HCT116 (cell line): Measurements from ENCODE around the gene APAF1. TPM values are rescaled to one million over a fixed set of nuclear protein-coding genes. Genes with fewer than 3 reads are reported as not detected.

Experiments
- ATAC-seq: fragments of 200-7000 bp; cut with Tn5 transposase; 2 replicates; pipeline ENCODE4 v1.9.1; 2020; ENCODE audit warnings: mild to moderate bottlenecking, moderate library complexity
- BruUV-seq: library from RNA; stranded (reverse); fragments of 400-500 nt; replicated peaks from 2 replicates; lab custom pipeline; 2021; lab: Mats Ljungman, UMichigan
- CTCF ChIA-PET: fragments of 300-600 bp; sonication (Branson Sonifier 250); formaldehyde crosslinking; loops from one replicate; lab custom pipeline; 2021; ENCODE audit warnings: antibody characterized with exemption; lab: Charles Lee
- POLR2A ChIA-PET: fragments of 300-600, 350-600 bp; sonication (Branson Sonifier 250); formaldehyde crosslinking; loops from one replicate; lab custom pipeline; 2021; ENCODE audit warnings: antibody characterized with exemption; lab: Charles Lee
- RAD21 ChIA-PET, 2 experiments: fragments of 300-600 bp; sonication (Branson Sonifier 250); formaldehyde crosslinking; loops; one replicate each; lab custom pipeline; 2023; ENCODE audit warnings: low total read pairs in 2 of 2; ENCODE audit not compliant: uncharacterized antibody in 2 of 2, unreplicated experiment in 2 of 2, low non-redundant PET in 1 of 2; lab: Charles Lee
- DNase-seq: peaks from one replicate; pipeline ENCODE4 v3.0.0-alpha.2; 2010; ENCODE audit warnings: low read depth, low spot score
- H2AFZ ChIP-seq: fragments of 200-600 bp; shearing (Covaris generic), sonication (generic); 2 replicates; pipeline ENCODE4 v1.6.1; 2017; ENCODE audit warnings: low read depth, mixed run types, mixed read lengths, antibody characterized with exemption, low read length; ENCODE audit not compliant: poor library complexity, severe bottlenecking
- H3K27ac ChIP-seq: 2 replicates; pipeline ENCODE4 v1.5.1; 2012; ENCODE audit warnings: low read depth, low read length
- H3K27me3 ChIP-seq: fragments of 200-600 bp; sonication (generic); 2 replicates; pipeline ENCODE4 v1.6.1; 2016; ENCODE audit warnings: mixed run types, low read length, mixed read lengths; ENCODE audit not compliant: insufficient read depth
- H3K36me3 ChIP-seq, 2 experiments: fragments of 200-500 bp in 1 of 2; fragments of 200-600 bp in 1 of 2; sonication (Bioruptor generic) in 1 of 2; sonication (generic) in 1 of 2; 2 replicates each; pipeline versions ENCODE4 v1.5.1 to v1.6.1; 2014 to 2016; ENCODE audit warnings: low read length in 2 of 2, inconsistent platforms in 1 of 2, mixed read lengths in 1 of 2, mixed run types in 1 of 2; ENCODE audit not compliant: insufficient read depth in 2 of 2, control insufficient read depth in 1 of 2
- H3K4me1 ChIP-seq, 2 experiments: fragments of 200-600 bp in 1 of 2; sonication (generic) in 1 of 2; 2 replicates each; pipeline versions ENCODE4 v1.5.1 to v1.6.1; 2012 to 2017; ENCODE audit warnings: low read length in 2 of 2, inconsistent platforms in 1 of 2, mild to moderate bottlenecking in 1 of 2, mixed read lengths in 1 of 2, mixed run types in 1 of 2, moderate library complexity in 1 of 2; ENCODE audit not compliant: insufficient read depth in 2 of 2, control insufficient read depth in 1 of 2
- H3K4me2 ChIP-seq: fragments of 200-600 bp; sonication (generic); 2 replicates; pipeline ENCODE4 v1.6.1; 2017; ENCODE audit warnings: mixed run types, low read length, mixed read lengths
- H3K4me3 ChIP-seq, 2 experiments: fragments of 200-600 bp in 1 of 2; sonication (generic) in 1 of 2; replicated peaks in 1 of 2; 2 replicates each; pipeline ENCODE4 v1.5.1; 2011 to 2016; ENCODE audit warnings: low read length in 2 of 2, control low read depth in 1 of 2, low read depth in 1 of 2, mild to moderate bottlenecking in 1 of 2, mixed read lengths in 1 of 2, mixed run types in 1 of 2
- H3K79me2 ChIP-seq: fragments of 200-600 bp; sonication (generic); 2 replicates; pipeline ENCODE4 v1.6.1; 2017; ENCODE audit warnings: mild to moderate bottlenecking, mixed run types, low read length, moderate library complexity, mixed read lengths; ENCODE audit not compliant: insufficient read depth
- H3K9ac ChIP-seq: fragments of 200-600 bp; sonication (generic); 2 replicates; pipeline ENCODE4 v1.6.1; 2016; ENCODE audit warnings: low read length, mixed read lengths
- H3K9me2 ChIP-seq: fragments of 200-600 bp; sonication (generic), shearing (Covaris generic); 2 replicates; pipeline ENCODE4 v1.6.1; 2017; ENCODE audit warnings: mixed run types, mild to moderate bottlenecking, moderate library complexity; ENCODE audit not compliant: insufficient read depth
- H3K9me3 ChIP-seq, 2 experiments: fragments of 200-500 bp in 1 of 2; fragments of 200-600 bp in 1 of 2; sonication (Bioruptor generic) in 1 of 2; sonication (generic) in 1 of 2; 2 replicates each; pipeline ENCODE4 v1.6.1; 2014 to 2017; ENCODE audit warnings: low read length in 2 of 2, mixed read lengths in 2 of 2, inconsistent platforms in 1 of 2, low read depth in 1 of 2, mild to moderate bottlenecking in 1 of 2, mixed run types in 1 of 2, moderate library complexity in 1 of 2; ENCODE audit not compliant: control insufficient read depth in 1 of 2, insufficient read depth in 1 of 2
- H4K20me1 ChIP-seq: fragments of 200-600 bp; sonication (generic), shearing (Covaris generic); 2 replicates; pipeline ENCODE4 v1.6.1; 2017; ENCODE audit warnings: mixed run types, mild to moderate bottlenecking, moderate library complexity; ENCODE audit not compliant: insufficient read depth
- CBX3 ChIP-seq: IDR thresholded peaks from 2 replicates; pipeline ENCODE4 v1.6.1; 2012; ENCODE audit warnings: low read depth
- CEBPB ChIP-seq: IDR thresholded peaks from 2 replicates; pipeline ENCODE4 v1.6.1; 2012; ENCODE audit warnings: low read depth
- ELF1 ChIP-seq: IDR thresholded peaks from 2 replicates; pipeline ENCODE4 v1.6.1; 2012; ENCODE audit warnings: low read depth, borderline replicate concordance
- EZH2 ChIP-seq: fragments of 200-600 bp; sonication (generic); IDR thresholded peaks from 2 replicates; pipeline ENCODE4 v1.6.1; 2017; ENCODE audit warnings: antibody characterized with exemption, mixed run types
- JUND ChIP-seq: IDR thresholded peaks from 2 replicates; pipeline ENCODE4 v1.6.1; 2012
- POLR2A ChIP-seq: IDR thresholded peaks from 2 replicates; pipeline ENCODE4 v1.7.0; 2011; ENCODE audit warnings: borderline replicate concordance; ENCODE audit not compliant: insufficient read depth, insufficient read length; ENCODE audit errors: extremely low read depth
- POLR2AphosphoS5 ChIP-seq: IDR thresholded peaks from 2 replicates; pipeline ENCODE4 v1.6.1; 2011; ENCODE audit warnings: mild to moderate bottlenecking, low read depth, low read length, moderate library complexity
- SP1 ChIP-seq: IDR thresholded peaks from 2 replicates; pipeline ENCODE4 v1.6.1; 2012; ENCODE audit warnings: low read depth
- SRF ChIP-seq: IDR thresholded peaks from 2 replicates; pipeline ENCODE4 v1.6.1; 2012; ENCODE audit warnings: low read depth
- YY1 ChIP-seq: IDR thresholded peaks from 2 replicates; pipeline ENCODE4 v1.6.1; 2011; ENCODE audit warnings: low read length, low read depth, moderate library complexity, mild to moderate bottlenecking; ENCODE audit not compliant: insufficient replicate concordance; ENCODE audit errors: extremely low read depth
- ZNF274 ChIP-seq: fragments of 200-500 bp; sonication (Bioruptor generic); IDR thresholded peaks from 2 replicates; pipeline ENCODE4 v1.6.1; 2014; ENCODE audit warnings: mild to moderate bottlenecking, low read depth, low read length, inconsistent platforms
- intact Hi-C: fragments of 100-400 bp; cut with micrococcal nuclease; formaldehyde crosslinking; loops from 2 replicates; pipeline ENCODE4 v1.10.0; 2022
- total RNA-seq: library from RNA; stranded (reverse); gene quantifications from one replicate; pipeline ENCODE4 v1.2.1, GENCODE V29; 2021; ENCODE audit not compliant: unreplicated experiment
- TF ChIP-seq, protein P1 (sequence below): IDR thresholded peaks from 2 replicates; pipeline ENCODE4 v1.6.1; 2011; ENCODE audit warnings: mild to moderate bottlenecking, low read length, moderate library complexity; ENCODE audit not compliant: insufficient replicate concordance; ENCODE audit errors: extremely low read depth
- TF ChIP-seq, protein P2 (sequence below): IDR thresholded peaks from 2 replicates; pipeline ENCODE4 v1.6.1; 2012
- TF ChIP-seq, protein P3 (sequence below): IDR thresholded peaks from 2 replicates; pipeline ENCODE4 v1.6.1; 2012; ENCODE audit warnings: low read depth
- TF ChIP-seq, protein P4 (sequence below): IDR thresholded peaks from 2 replicates; pipeline ENCODE4 v1.6.1; 2012
- TF ChIP-seq, protein P5 (sequence below), 3 experiments: fragments of 200-600 bp in 1 of 3; sonication (generic) in 1 of 3; IDR thresholded peaks in 2 of 3; conservative IDR thresholded peaks in 1 of 3; 2 replicates each; pipeline ENCODE4 v1.5.1; 2012 to 2017; ENCODE audit warnings: low read depth in 2 of 3, low read length in 2 of 3, antibody characterized with exemption in 1 of 3, borderline replicate concordance in 1 of 3, control low read depth in 1 of 3, mild to moderate bottlenecking in 1 of 3, mixed read lengths in 1 of 3, mixed run types in 1 of 3, moderate library complexity in 1 of 3; ENCODE audit not compliant: insufficient read depth in 1 of 3

Gene APAF1
- total RNA-seq, 1 experiment from 2014 or later, result 13.9 TPM

DNA sequence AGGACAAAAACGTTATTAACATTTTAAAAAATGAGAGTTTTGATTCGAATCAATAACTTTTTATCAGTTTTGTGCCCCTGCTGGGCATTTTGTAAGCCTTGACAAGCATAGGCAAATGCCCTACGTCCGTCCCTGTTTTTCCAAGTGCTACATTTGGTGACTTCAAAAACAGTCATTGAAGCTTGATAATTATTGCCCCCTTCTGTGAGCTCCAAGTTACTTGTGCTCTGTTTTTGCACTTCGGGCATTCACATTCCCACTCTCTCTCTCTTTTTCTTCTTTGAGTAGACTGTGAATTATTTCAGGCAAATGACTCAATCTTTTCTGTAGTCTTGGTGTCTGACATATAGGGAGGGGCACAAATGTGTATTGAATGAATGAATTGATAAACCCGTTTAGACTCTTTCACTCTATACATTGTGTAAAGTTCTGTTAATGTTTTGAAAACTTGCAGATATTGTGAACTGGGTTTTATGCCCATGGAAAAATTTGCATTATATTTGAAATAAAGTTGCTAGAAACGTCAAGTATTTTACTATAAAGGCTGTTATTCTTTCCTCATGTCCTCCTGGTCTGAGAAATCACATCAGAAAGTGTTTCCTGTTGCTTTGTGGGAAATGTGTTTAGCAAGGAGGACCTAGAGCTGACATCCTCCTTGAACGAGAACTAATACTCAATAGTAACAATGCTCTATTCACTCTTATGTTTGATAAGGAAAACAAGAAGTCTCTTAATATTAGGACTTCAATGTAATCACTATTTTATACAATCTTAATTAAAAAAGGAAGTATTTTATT, 1.4 kb downstream of the APAF1 start (continued):
- TF ChIP-seq, protein P1, sequence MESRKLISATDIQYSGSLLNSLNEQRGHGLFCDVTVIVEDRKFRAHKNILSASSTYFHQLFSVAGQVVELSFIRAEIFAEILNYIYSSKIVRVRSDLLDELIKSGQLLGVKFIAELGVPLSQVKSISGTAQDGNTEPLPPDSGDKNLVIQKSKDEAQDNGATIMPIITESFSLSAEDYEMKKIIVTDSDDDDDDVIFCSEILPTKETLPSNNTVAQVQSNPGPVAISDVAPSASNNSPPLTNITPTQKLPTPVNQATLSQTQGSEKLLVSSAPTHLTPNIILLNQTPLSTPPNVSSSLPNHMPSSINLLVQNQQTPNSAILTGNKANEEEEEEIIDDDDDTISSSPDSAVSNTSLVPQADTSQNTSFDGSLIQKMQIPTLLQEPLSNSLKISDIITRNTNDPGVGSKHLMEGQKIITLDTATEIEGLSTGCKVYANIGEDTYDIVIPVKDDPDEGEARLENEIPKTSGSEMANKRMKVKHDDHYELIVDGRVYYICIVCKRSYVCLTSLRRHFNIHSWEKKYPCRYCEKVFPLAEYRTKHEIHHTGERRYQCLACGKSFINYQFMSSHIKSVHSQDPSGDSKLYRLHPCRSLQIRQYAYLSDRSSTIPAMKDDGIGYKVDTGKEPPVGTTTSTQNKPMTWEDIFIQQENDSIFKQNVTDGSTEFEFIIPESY, result no peak
- no peak for TF ChIP-seq CEBPB
- TF ChIP-seq SP1, result no peak
- TF ChIP-seq POLR2A, result no peak
- TF ChIP-seq SRF, result no peak

DNA sequence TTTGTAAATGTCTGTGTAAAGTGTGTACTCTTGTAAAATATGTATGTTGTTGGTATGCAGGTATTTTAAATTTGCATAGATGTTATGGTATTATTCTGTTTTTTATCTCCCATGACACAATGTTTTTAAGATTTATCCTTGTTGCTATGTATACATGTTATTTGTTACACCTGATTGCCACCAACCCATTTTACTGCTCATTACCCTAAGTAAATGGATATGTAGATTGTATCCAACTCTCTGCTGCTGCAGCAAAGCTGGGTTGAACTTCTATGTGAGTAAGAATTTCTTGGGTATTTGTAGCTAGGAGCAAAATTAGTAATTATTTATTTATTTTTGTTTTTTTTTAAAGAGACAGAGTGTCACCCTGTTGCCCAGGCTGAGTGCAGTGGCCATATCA, 6.2 kb downstream of the APAF1 start:
- no peaks in the 10 kb centered on the region for H3K9me2 ChIP-seq
- DNase-seq (no peak), ATAC-seq (no peak)
- CTCF ChIA-PET, result interaction anchor here (1.4 kb wide), 1 partner anchor 84 kb away, joined by 8 read pairs; no protein-coding TSS in a partner anchor
- BruUV-seq, result no TSS peak
- intact Hi-C loops, result no loop called here
- no peak overlapping the region for H3K27ac ChIP-seq
- H3K4me2 ChIP-seq, result no peak overlapping the region
- POLR2A ChIA-PET, result no interaction called here
- no peak overlapping the region for H3K9ac ChIP-seq
- peaks cover 5% of the 10 kb centered on the region for H3K79me2 ChIP-seq
- no peak overlapping the region for H2AFZ ChIP-seq
- H3K9me3 ChIP-seq, result no peaks in the 10 kb centered on the region
- peaks cover 0 to 29% of the 10 kb centered on the region in 2 experiments; a peak in 2 of 4 replicates for H3K36me3 ChIP-seq
- H3K27me3 ChIP-seq, result no peaks in the 10 kb centered on the region
- peaks cover 1 to 8% of the 10 kb centered on the region in 2 experiments; a peak in 3 of 4 replicates for H3K4me1 ChIP-seq
- RAD21 ChIA-PET, result no interaction called here
- no peaks in the 10 kb centered on the region for H4K20me1 ChIP-seq
- no peak overlapping the region for H3K4me3 ChIP-seq
- TF ChIP-seq, protein P2, sequence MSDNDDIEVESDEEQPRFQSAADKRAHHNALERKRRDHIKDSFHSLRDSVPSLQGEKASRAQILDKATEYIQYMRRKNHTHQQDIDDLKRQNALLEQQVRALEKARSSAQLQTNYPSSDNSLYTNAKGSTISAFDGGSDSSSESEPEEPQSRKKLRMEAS, result no peak
- TF ChIP-seq YY1 (no peak), ZNF274 (no peak), CEBPB (no peak), POLR2AphosphoS5 (no peak), ELF1 (no peak), JUND (no peak), POLR2A (no peak), SRF (no peak), EZH2 (no peak), CBX3 (no peak)
- TF ChIP-seq, protein P3, sequence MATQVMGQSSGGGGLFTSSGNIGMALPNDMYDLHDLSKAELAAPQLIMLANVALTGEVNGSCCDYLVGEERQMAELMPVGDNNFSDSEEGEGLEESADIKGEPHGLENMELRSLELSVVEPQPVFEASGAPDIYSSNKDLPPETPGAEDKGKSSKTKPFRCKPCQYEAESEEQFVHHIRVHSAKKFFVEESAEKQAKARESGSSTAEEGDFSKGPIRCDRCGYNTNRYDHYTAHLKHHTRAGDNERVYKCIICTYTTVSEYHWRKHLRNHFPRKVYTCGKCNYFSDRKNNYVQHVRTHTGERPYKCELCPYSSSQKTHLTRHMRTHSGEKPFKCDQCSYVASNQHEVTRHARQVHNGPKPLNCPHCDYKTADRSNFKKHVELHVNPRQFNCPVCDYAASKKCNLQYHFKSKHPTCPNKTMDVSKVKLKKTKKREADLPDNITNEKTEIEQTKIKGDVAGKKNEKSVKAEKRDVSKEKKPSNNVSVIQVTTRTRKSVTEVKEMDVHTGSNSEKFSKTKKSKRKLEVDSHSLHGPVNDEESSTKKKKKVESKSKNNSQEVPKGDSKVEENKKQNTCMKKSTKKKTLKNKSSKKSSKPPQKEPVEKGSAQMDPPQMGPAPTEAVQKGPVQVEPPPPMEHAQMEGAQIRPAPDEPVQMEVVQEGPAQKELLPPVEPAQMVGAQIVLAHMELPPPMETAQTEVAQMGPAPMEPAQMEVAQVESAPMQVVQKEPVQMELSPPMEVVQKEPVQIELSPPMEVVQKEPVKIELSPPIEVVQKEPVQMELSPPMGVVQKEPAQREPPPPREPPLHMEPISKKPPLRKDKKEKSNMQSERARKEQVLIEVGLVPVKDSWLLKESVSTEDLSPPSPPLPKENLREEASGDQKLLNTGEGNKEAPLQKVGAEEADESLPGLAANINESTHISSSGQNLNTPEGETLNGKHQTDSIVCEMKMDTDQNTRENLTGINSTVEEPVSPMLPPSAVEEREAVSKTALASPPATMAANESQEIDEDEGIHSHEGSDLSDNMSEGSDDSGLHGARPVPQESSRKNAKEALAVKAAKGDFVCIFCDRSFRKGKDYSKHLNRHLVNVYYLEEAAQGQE, result no peak
- TF ChIP-seq, protein P4, sequence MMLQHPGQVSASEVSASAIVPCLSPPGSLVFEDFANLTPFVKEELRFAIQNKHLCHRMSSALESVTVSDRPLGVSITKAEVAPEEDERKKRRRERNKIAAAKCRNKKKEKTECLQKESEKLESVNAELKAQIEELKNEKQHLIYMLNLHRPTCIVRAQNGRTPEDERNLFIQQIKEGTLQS, result no peak
- TF ChIP-seq, protein P5, sequence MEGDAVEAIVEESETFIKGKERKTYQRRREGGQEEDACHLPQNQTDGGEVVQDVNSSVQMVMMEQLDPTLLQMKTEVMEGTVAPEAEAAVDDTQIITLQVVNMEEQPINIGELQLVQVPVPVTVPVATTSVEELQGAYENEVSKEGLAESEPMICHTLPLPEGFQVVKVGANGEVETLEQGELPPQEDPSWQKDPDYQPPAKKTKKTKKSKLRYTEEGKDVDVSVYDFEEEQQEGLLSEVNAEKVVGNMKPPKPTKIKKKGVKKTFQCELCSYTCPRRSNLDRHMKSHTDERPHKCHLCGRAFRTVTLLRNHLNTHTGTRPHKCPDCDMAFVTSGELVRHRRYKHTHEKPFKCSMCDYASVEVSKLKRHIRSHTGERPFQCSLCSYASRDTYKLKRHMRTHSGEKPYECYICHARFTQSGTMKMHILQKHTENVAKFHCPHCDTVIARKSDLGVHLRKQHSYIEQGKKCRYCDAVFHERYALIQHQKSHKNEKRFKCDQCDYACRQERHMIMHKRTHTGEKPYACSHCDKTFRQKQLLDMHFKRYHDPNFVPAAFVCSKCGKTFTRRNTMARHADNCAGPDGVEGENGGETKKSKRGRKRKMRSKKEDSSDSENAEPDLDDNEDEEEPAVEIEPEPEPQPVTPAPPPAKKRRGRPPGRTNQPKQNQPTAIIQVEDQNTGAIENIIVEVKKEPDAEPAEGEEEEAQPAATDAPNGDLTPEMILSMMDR (IDR thresholded peaks at IDR 0.05 in 2 of 3, conservative IDR thresholded peaks at IDR 0.05 in 1 of 3; ENCODE audit: borderline replicate concordance in 1 of 3, insufficient read depth in 1 of 3, low read depth in 2 of 3, low read length in 2 of 3), result no peak
